Right lobe of liver (tissue), 4 donors: ENCODE data around the gene MED12.

Source experiments
- CTCF ChIP-seq, 4 donors: fragments of 200-600 bp in 3 of 4; fragments of 450-650 bp in 1 of 4; IDR thresholded peaks; one replicate each; pipeline versions ENCODE4 v1.5.1 to v1.8.0; 2016 to 2022; ENCODE audit warnings: antibody characterized with exemption in 4 of 4, mild to moderate bottlenecking in 2 of 4
- POLR2A ChIP-seq: fragments of 450-650 bp; IDR thresholded peaks from one replicate; pipeline ENCODE4 v1.6.1; 2017; ENCODE audit warnings: antibody characterized with exemption, mild to moderate bottlenecking
- donor health status: DM: no; HTN: no; CAD: no.
- donor health status: DM: no; HTN: no; CAD: no.
- donor health status: DM: no; HTN: yes; CAD: no.

- TF ChIP-seq CTCF (IDR thresholded peaks at IDR 0.05): no peak
- TF ChIP-seq POLR2A: no peak
Measured at GRCh38 chrX:71147496-71148277, 29.3 kb downstream of the MED12 start.
